ENCODE data around the gene ARMH3.

The ARMH3 gene

GRCh38 chr10:101848408-101848807, 207.6 kb downstream of the ARMH3 start:
- no peak for DNase-seq

- no peak for DNase-seq
These were observed 210.1 kb downstream of the ARMH3 start for GRCh38 chr10:101845893-101846292.

- DNase-seq, result no peak
These were observed 212.6 kb downstream of the ARMH3 start, which contains the start of gene KCNIP2 for GRCh38 chr10:101843032-101844021. Gene KCNIP2 (minus strand): TSS chr10:101843800. CDS start chr10:101843568, 232 bp downstream.

GRCh38 chr10:101841826-101842225, 214.1 kb downstream of the ARMH3 start:
- DNase-seq, result no peak

- DNase-seq, result no peak
These were observed 215.1 kb downstream of the ARMH3 start for GRCh38 chr10:101840741-101841453.

GRCh38 chr10:101840102-101840684, 215.8 kb downstream of the ARMH3 start:
- DNase-seq, result no peak

GRCh38 chr10:101839416-101840063, 216.4 kb downstream of the ARMH3 start:
- no peak for DNase-seq

GRCh38 chr10:101839002-101839401, 217.0 kb downstream of the ARMH3 start:
- DNase-seq, result no peak

GRCh38 chr10:101838416-101838970, 217.5 kb downstream of the ARMH3 start:
- no peak for DNase-seq

- DNase-seq, result no peak
These were observed 218.2 kb downstream of the ARMH3 start for GRCh38 chr10:101837748-101838147.

- no peak for DNase-seq
These were observed 220.6 kb downstream of the ARMH3 start for GRCh38 chr10:101835362-101835761.

GRCh38 chr10:101834341-101834740, 221.6 kb downstream of the ARMH3 start:
- no peak for DNase-seq

GRCh38 chr10:101833466-101833865, 222.5 kb downstream of the ARMH3 start:
- no peak for DNase-seq

GRCh38 chr10:101832325-101832771, 223.6 kb downstream of the ARMH3 start:
- no peak for DNase-seq

- no peak for DNase-seq
These were observed 224.7 kb downstream of the ARMH3 start for GRCh38 chr10:101831169-101831811.

GRCh38 chr10:101830322-101831168, 225.4 kb downstream of the ARMH3 start:
- no peak for DNase-seq

GRCh38 chr10:101829561-101830315, 226.2 kb downstream of the ARMH3 start:
- DNase-seq, result no peak

- no peak for DNase-seq
These were observed 227.0 kb downstream of the ARMH3 start for GRCh38 chr10:101828766-101829551.

- no peak for DNase-seq
These were observed 227.9 kb downstream of the ARMH3 start for GRCh38 chr10:101827919-101828600.

Data from NK-92 treated with Interleukin-12 subunit alpha and Interleukin-12 subunit beta, amount 100 ng/mL, for 24 hours (cell line).